Mesenchymal stem cell (in vitro differentiated cells and primary cell): ENCODE measurements around the gene M6PR.
A peak's percentile ranks its signal among the peaks of the same experiment; 100 is the strongest.

Source experiments
- DNase-seq: peaks from one replicate; pipeline ENCODE4 v3.0.0-alpha.2; 2013
- H2AFZ ChIP-seq: one replicate; pipeline ENCODE4 v1.6.1; 2013; ENCODE audit warnings: low read depth, mild to moderate bottlenecking, control low read depth, inconsistent platforms, low read length, moderate library complexity
- H2AK5ac ChIP-seq: 2 replicates; pipeline ENCODE4 v1.6.1; 2013; ENCODE audit warnings: low read length, moderate library complexity, mild to moderate bottlenecking, inconsistent platforms; ENCODE audit not compliant: severe bottlenecking
- H2BK120ac ChIP-seq: one replicate; pipeline ENCODE4 v1.6.1; 2013; ENCODE audit warnings: low read depth, mild to moderate bottlenecking, inconsistent platforms, low read length, moderate library complexity
- H2BK12ac ChIP-seq, 2 experiments: one replicate each; pipeline ENCODE4 v1.6.1; 2013; ENCODE audit warnings: inconsistent platforms in 2 of 2, low read length in 2 of 2, mild to moderate bottlenecking in 2 of 2, moderate library complexity in 2 of 2, control low read depth in 1 of 2
- H2BK15ac ChIP-seq: one replicate; pipeline ENCODE4 v1.6.1; 2013; ENCODE audit warnings: mild to moderate bottlenecking, low read depth, inconsistent platforms; ENCODE audit not compliant: poor library complexity, severe bottlenecking
- H2BK5ac ChIP-seq: 2 replicates; pipeline ENCODE4 v1.6.1; 2013; ENCODE audit warnings: low read depth, mild to moderate bottlenecking, low read length, control low read depth, inconsistent platforms; ENCODE audit not compliant: poor library complexity, severe bottlenecking
- H3K14ac ChIP-seq, 2 experiments: one replicate each; pipeline ENCODE4 v1.6.1; 2013; ENCODE audit warnings: inconsistent platforms in 2 of 2, low read length in 2 of 2, control low read depth in 1 of 2, mild to moderate bottlenecking in 1 of 2, moderate library complexity in 1 of 2
- H3K18ac ChIP-seq, 2 experiments: one replicate each; pipeline ENCODE4 v1.6.1; 2013; ENCODE audit warnings: inconsistent platforms in 2 of 2, low read length in 2 of 2, control low read depth in 1 of 2, low read depth in 1 of 2, mild to moderate bottlenecking in 1 of 2
- H3K23ac ChIP-seq, 2 experiments: one replicate each; pipeline ENCODE4 v1.6.1; 2013; ENCODE audit warnings: inconsistent platforms in 2 of 2, low read length in 2 of 2, mild to moderate bottlenecking in 2 of 2, moderate library complexity in 2 of 2, control low read depth in 1 of 2
- H3K27ac ChIP-seq: 2 replicates; pipeline ENCODE4 v1.5.1; 2013; ENCODE audit warnings: mild to moderate bottlenecking, moderate library complexity, low read length, control low read depth, inconsistent platforms; ENCODE audit not compliant: poor library complexity, severe bottlenecking
- H3K27me3 ChIP-seq, 2 experiments: 2 replicates each; pipeline versions ENCODE4 v1.6.1 to v1.7.0; 2013; ENCODE audit warnings: low read length in 2 of 2, mild to moderate bottlenecking in 2 of 2, moderate library complexity in 2 of 2, control low read depth in 1 of 2, inconsistent platforms in 1 of 2; ENCODE audit not compliant: control insufficient read depth in 1 of 2, insufficient read depth in 1 of 2
- H3K36me3 ChIP-seq, 2 experiments: 2 replicates each; pipeline versions ENCODE4 v1.6.1 to v1.7.0; 2013; ENCODE audit warnings: low read length in 2 of 2, control low read depth in 1 of 2, inconsistent platforms in 1 of 2, low read depth in 1 of 2, mild to moderate bottlenecking in 1 of 2; ENCODE audit not compliant: insufficient read depth in 2 of 2, control insufficient read depth in 1 of 2
- H3K4ac ChIP-seq, 2 experiments: one replicate each; pipeline ENCODE4 v1.6.1; 2013; ENCODE audit warnings: inconsistent platforms in 2 of 2, low read length in 2 of 2, mild to moderate bottlenecking in 2 of 2, moderate library complexity in 2 of 2, control low read depth in 1 of 2, low read depth in 1 of 2
- H3K4me1 ChIP-seq: 2 replicates; pipeline ENCODE4 v1.6.1; 2013; ENCODE audit warnings: low read depth, low read length, control low read depth; ENCODE audit not compliant: control insufficient read depth, insufficient read depth
- H3K4me2 ChIP-seq: 2 replicates; pipeline ENCODE4 v1.6.1; 2013; ENCODE audit warnings: low read length, mild to moderate bottlenecking, inconsistent platforms; ENCODE audit not compliant: poor library complexity, severe bottlenecking
- H3K4me3 ChIP-seq, 2 experiments: 2 replicates each; pipeline versions ENCODE4 v1.5.1 to v1.7.0; 2013; ENCODE audit warnings: low read length in 2 of 2, mild to moderate bottlenecking in 2 of 2, control low read depth in 1 of 2, low read depth in 1 of 2; ENCODE audit not compliant: insufficient read depth in 1 of 2
- H3K79me1 ChIP-seq: replicated peaks from 2 replicates; pipeline ENCODE4 v1.6.1; 2013; ENCODE audit warnings: mild to moderate bottlenecking, control low read depth, low read length, inconsistent platforms; ENCODE audit not compliant: poor library complexity, severe bottlenecking
- H3K9ac ChIP-seq: 2 replicates; pipeline ENCODE4 v1.7.0; 2013; ENCODE audit warnings: mild to moderate bottlenecking, low read length, moderate library complexity
- H3K9me3 ChIP-seq: 2 replicates; pipeline ENCODE4 v1.7.0; 2013; ENCODE audit warnings: mild to moderate bottlenecking, low read length; ENCODE audit not compliant: control insufficient read depth
- H4K8ac ChIP-seq: one replicate; pipeline ENCODE4 v1.6.1; 2013; ENCODE audit warnings: inconsistent platforms, mild to moderate bottlenecking, low read length, moderate library complexity
- H4K91ac ChIP-seq: one replicate; pipeline ENCODE4 v1.6.1; 2013; ENCODE audit warnings: mild to moderate bottlenecking, low read length, inconsistent platforms
- WGBS: methylation state at CpG from one replicate; pipeline ENCODE4 v1.1.7; 2013; ENCODE audit warnings: mixed read lengths; 5-methylcytosine and 5-hydroxymethylcytosine counted together

The M6PR gene

GRCh38 chr12:8969861-8970411 is 20.5 kb upstream of the M6PR start:
- no peak for DNase-seq
- H3K36me3 ChIP-seq: no peaks in the 10 kb centered on the region
- H3K4me2 ChIP-seq: no peak overlapping the region
- no peak overlapping the region for H3K14ac ChIP-seq
- no peak overlapping the region for H2BK12ac ChIP-seq
- H3K27ac ChIP-seq: no peak overlapping the region
- no peak overlapping the region for H2BK5ac ChIP-seq
- no peak overlapping the region for H3K9ac ChIP-seq
- no peak overlapping the region for H2BK15ac ChIP-seq
- no peak overlapping the region for H3K23ac ChIP-seq
- H3K4me3 ChIP-seq: no peak overlapping the region
- no peak overlapping the region for H3K4ac ChIP-seq
- H4K8ac ChIP-seq: no peak overlapping the region
- H2AK5ac ChIP-seq: no peak overlapping the region
- no peak overlapping the region for H3K18ac ChIP-seq
- H2AFZ ChIP-seq: no peak overlapping the region
- peaks cover 26% of the 10 kb centered on the region for H3K9me3 ChIP-seq
- H4K91ac ChIP-seq: no peak overlapping the region
- H2BK120ac ChIP-seq: no peak overlapping the region
- H3K27me3 ChIP-seq: no peaks in the 10 kb centered on the region
- 89% methylated on average over 1 of the region's 2 CpGs for WGBS
- no peaks in the 10 kb centered on the region for H3K79me1 ChIP-seq
- H3K4me1 ChIP-seq: no peaks in the 10 kb centered on the region

GRCh38 chr12:8968761-8969160 is 19.3 kb upstream of the M6PR start:
- H3K4me3 ChIP-seq: no peak overlapping the region
- no peak overlapping the region for H2AFZ ChIP-seq
- no peak overlapping the region for H3K14ac ChIP-seq
- no peak overlapping the region for H4K8ac ChIP-seq
- no peak overlapping the region for H3K27ac ChIP-seq
- H3K27me3 ChIP-seq: no peaks in the 10 kb centered on the region
- H3K4me1 ChIP-seq: no peaks in the 10 kb centered on the region
- no peak overlapping the region for H2BK12ac ChIP-seq
- H3K23ac ChIP-seq: no peak overlapping the region
- no peak overlapping the region for H3K9ac ChIP-seq
- no peak overlapping the region for H3K4me2 ChIP-seq
- H3K79me1 ChIP-seq: no peaks in the 10 kb centered on the region
- H2BK5ac ChIP-seq: no peak overlapping the region
- no peak overlapping the region for H2BK120ac ChIP-seq
- no peak overlapping the region for H2BK15ac ChIP-seq
- no peak overlapping the region for H4K91ac ChIP-seq
- no peak overlapping the region for H3K18ac ChIP-seq
- peaks cover 26% of the 10 kb centered on the region for H3K9me3 ChIP-seq
- no peak for DNase-seq
- H3K36me3 ChIP-seq: no peaks in the 10 kb centered on the region
- no peak overlapping the region for H3K4ac ChIP-seq
- no peak overlapping the region for H2AK5ac ChIP-seq

- Histone ChIP-seq H2AK5ac (no peak overlapping the region), H3K4me2 (no peak overlapping the region), H3K9me3 (no peaks in the 10 kb centered on the region), H3K4me3 (no peak overlapping the region), H3K18ac (no peak overlapping the region), H2BK15ac (no peak overlapping the region), H2AFZ (no peak overlapping the region), H4K8ac (peak overlapping the region; percentile 49), H3K4me1 (no peaks in the 10 kb centered on the region), H3K27ac (no peak overlapping the region), H3K9ac (no peak overlapping the region), H3K79me1 (no peaks in the 10 kb centered on the region), H2BK120ac (no peak overlapping the region), H3K14ac (no peak overlapping the region), H3K23ac (no peak overlapping the region), H3K4ac (no peak overlapping the region), H2BK5ac (no peak overlapping the region), H3K27me3 (no peaks in the 10 kb centered on the region), H4K91ac (no peak overlapping the region), H3K36me3 (peaks cover 0 to 3% of the 10 kb centered on the region in 2 experiments), H2BK12ac (no peak overlapping the region)
- 100% methylated on average over 2 of the region's 2 CpGs for WGBS
- no peak for DNase-seq
Measured at GRCh38 chr12:8960176-8960575, 10.7 kb upstream of the M6PR start.

GRCh38 chr12:8958066-8958465 is 8.6 kb upstream of the M6PR start:
- Histone ChIP-seq H2BK120ac (no peak overlapping the region), H3K9me3 (no peaks in the 10 kb centered on the region), H3K4me3 (no peak overlapping the region), H3K27me3 (no peaks in the 10 kb centered on the region), H3K36me3 (peaks cover 0 to 3% of the 10 kb centered on the region in 2 experiments), H2BK5ac (no peak overlapping the region), H2BK12ac (no peak overlapping the region), H3K23ac (no peak overlapping the region), H3K27ac (no peak overlapping the region), H2AFZ (no peak overlapping the region), H3K18ac (no peak overlapping the region), H4K8ac (no peak overlapping the region), H3K4me2 (no peak overlapping the region), H2AK5ac (no peak overlapping the region), H3K9ac (no peak overlapping the region), H4K91ac (no peak overlapping the region), H3K79me1 (no peaks in the 10 kb centered on the region), H2BK15ac (no peak overlapping the region), H3K4ac (no peak overlapping the region), H3K14ac (no peak overlapping the region), H3K4me1 (no peaks in the 10 kb centered on the region)
- DNase-seq: no peak
- WGBS: no CpG with 5 or more reads among the region's 2 CpGs
